Measurements from ENCODE around the gene SMG7.

- TF ChIP-seq GATA3 (IDR thresholded peaks at IDR 0.05; ENCODE audit: low read depth, low read length) = no peak
- TF ChIP-seq GATA2 (IDR thresholded peaks at IDR 0.05; ENCODE audit: low read depth, low read length) = no peak
These were observed 109.9 kb downstream of the SMG7 start for GRCh38 chr1:183582021-183582713.
